PC-3 (cell line): ENCODE measurements around the gene COX10. TPM values are rescaled to one million over a fixed set of nuclear protein-coding genes. Genes with fewer than 3 reads are reported as not detected.

ENCODE experiments used
- ATAC-seq: fragments of 200-7000 bp; cut with Tn5 transposase; 2 replicates; pipeline ENCODE4 v1.9.1; 2020; ENCODE audit warnings: mild to moderate bottlenecking, moderate library complexity
- BruUV-seq: library from RNA; stranded (reverse); fragments of 400-500 nt; replicated peaks from 2 replicates; lab custom pipeline; 2021; lab: Mats Ljungman, UMichigan
- CTCF ChIA-PET: fragments of 300-600 bp; sonication (Branson Sonifier 250); formaldehyde crosslinking; loops from one replicate; lab custom pipeline; 2022; ENCODE audit warnings: antibody characterized with exemption; lab: Charles Lee
- POLR2A ChIA-PET: fragments of 300-600 bp; sonication (Branson Sonifier 250); formaldehyde crosslinking; loops from one replicate; lab custom pipeline; 2022; ENCODE audit warnings: antibody characterized with exemption; ENCODE audit not compliant: unreplicated experiment; lab: Charles Lee
- DNase-seq: peaks from one replicate; pipeline ENCODE4 v3.0.0-alpha.2; 2015
- H2AFZ ChIP-seq: fragments of 300-600 bp; sonication (generic); 2 replicates; pipeline ENCODE4 v1.6.0; 2016; ENCODE audit warnings: antibody characterized with exemption, low read length
- H3F3A ChIP-seq: fragments of 300-600 bp; sonication (generic); one replicate; pipeline ENCODE4 v1.6.0; 2017; ENCODE audit warnings: antibody characterized with exemption, low read length, control low read depth, mild to moderate bottlenecking; ENCODE audit not compliant: unreplicated experiment
- H3K27ac ChIP-seq: fragments of 300-600 bp; sonication (generic); 2 replicates; pipeline ENCODE4 v1.5.1; 2016; ENCODE audit warnings: mild to moderate bottlenecking, low read length
- H3K27me3 ChIP-seq: fragments of 300-600 bp; sonication (generic); 2 replicates; pipeline ENCODE4 v1.6.1; 2016; ENCODE audit warnings: low read length, mixed read lengths
- H3K36me3 ChIP-seq: fragments of 300-600 bp; sonication (generic); 2 replicates; pipeline ENCODE4 v1.6.1; 2016; ENCODE audit warnings: low read depth, mixed run types, low read length, mixed read lengths
- H3K4me1 ChIP-seq: fragments of 300-600 bp; sonication (generic); 2 replicates; pipeline ENCODE4 v1.5.1; 2016; ENCODE audit warnings: low read length; ENCODE audit not compliant: insufficient read depth
- H3K4me2 ChIP-seq: fragments of 300-600 bp; sonication (generic); 2 replicates; pipeline ENCODE4 v1.6.0; 2016; ENCODE audit warnings: low read length
- H3K4me3 ChIP-seq: fragments of 300-600 bp; sonication (generic); 2 replicates; pipeline ENCODE4 v1.5.1; 2016; ENCODE audit warnings: mild to moderate bottlenecking, low read length, mixed read lengths
- H3K79me2 ChIP-seq: fragments of 300-600 bp; sonication (generic); 2 replicates; pipeline ENCODE4 v1.6.1; 2017; ENCODE audit warnings: low read length, mixed read lengths
- H3K9ac ChIP-seq: fragments of 300-600 bp; sonication (generic); 2 replicates; pipeline ENCODE4 v1.6.0; 2016; ENCODE audit warnings: mild to moderate bottlenecking, low read length
- H3K9me2 ChIP-seq: fragments of 300-600 bp; sonication (generic); replicated peaks from 2 replicates; pipeline ENCODE4 v1.6.1; 2016; ENCODE audit warnings: mixed run types, low read length, mixed read lengths
- H3K9me3 ChIP-seq: fragments of 300-600 bp; sonication (generic); 2 replicates; pipeline ENCODE4 v1.6.1; 2016; ENCODE audit warnings: low read length, mixed read lengths
- H4K20me1 ChIP-seq: fragments of 300-600 bp; sonication (generic); 2 replicates; pipeline ENCODE4 v1.6.1; 2016; ENCODE audit warnings: low read length, mixed read lengths
- EZH2 ChIP-seq: fragments of 300-600 bp; sonication (generic); IDR thresholded peaks from one replicate; pipeline ENCODE4 v1.6.1; 2017; ENCODE audit warnings: antibody characterized with exemption, mild to moderate bottlenecking, low read length; ENCODE audit not compliant: unreplicated experiment
- EZH2phosphoT487 ChIP-seq: fragments of 300-600 bp; sonication (generic); IDR thresholded peaks from 2 replicates; pipeline ENCODE4 v1.6.1; 2018; ENCODE audit warnings: mild to moderate bottlenecking, antibody characterized with exemption, low read length, borderline replicate concordance
- intact Hi-C: fragments of 100-400 bp; cut with micrococcal nuclease; formaldehyde crosslinking; loops from 2 replicates; pipeline ENCODE4 v1.9.0; 2023
- total RNA-seq: library from RNA; depleted of rRNA; stranded (reverse); fragments of >200 nt; gene quantifications from 2 replicates; pipeline ENCODE4 v1.2.3, GENCODE V29; 2014
- TF ChIP-seq, protein P1 (sequence below): fragments of 300-600 bp; sonication (generic); conservative IDR thresholded peaks from 2 replicates; pipeline ENCODE4 v1.5.1; 2017; ENCODE audit warnings: antibody characterized with exemption, low read depth, mild to moderate bottlenecking, low read length

The COX10 gene
- total RNA-seq, 1 experiment from 2014 or later = 34.7 TPM

DNA sequence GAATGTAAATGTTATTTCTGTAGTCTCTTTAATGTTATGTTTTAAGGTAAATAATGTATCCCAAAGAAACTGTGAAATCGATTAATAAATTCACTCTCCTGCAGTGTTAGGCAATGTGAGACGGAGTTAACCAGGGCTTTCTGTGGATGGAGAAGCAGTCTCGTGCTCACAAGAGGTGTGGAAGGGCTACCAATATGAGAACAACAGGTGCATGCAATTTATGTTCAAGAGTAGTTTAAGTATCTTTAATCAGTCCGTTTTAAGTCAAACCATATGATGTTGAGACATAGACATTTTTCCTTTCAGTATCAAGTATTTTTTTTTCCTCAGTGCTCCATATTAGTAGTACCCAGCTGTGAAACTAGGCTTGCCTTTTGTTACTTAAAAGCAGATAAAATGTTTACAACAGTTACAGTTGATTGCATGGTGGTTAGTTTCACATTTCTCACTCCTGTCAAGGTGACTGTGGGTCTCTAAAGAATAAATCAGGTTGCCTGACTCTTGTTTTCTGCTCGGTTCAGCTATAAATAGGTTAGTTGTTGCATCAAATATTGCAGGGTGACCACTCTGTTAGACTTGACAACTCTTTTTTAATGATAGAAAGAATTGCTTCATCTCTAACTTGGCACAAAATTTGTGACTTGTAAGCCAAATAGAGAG lies 54.4 kb downstream of the COX10 start:
- no TSS peak for BruUV-seq
- peaks cover 7% of the 10 kb centered on the region; the same call in 1 of the 2 replicates for H3K79me2 ChIP-seq
- no peaks in the 10 kb centered on the region for H3K9me3 ChIP-seq
- CTCF ChIA-PET = no interaction called here
- no peak for DNase-seq
- H3K9me2 ChIP-seq = no peaks in the 10 kb centered on the region
- POLR2A ChIA-PET = no interaction called here
- H3K36me3 ChIP-seq = no peaks in the 10 kb centered on the region
- H3K27me3 ChIP-seq = no peaks in the 10 kb centered on the region
- no peaks in the 10 kb centered on the region for H3F3A ChIP-seq
- H3K9ac ChIP-seq = no peak overlapping the region
- TF ChIP-seq EZH2 (no peak), EZH2phosphoT487 (no peak)
- TF ChIP-seq, protein P1, sequence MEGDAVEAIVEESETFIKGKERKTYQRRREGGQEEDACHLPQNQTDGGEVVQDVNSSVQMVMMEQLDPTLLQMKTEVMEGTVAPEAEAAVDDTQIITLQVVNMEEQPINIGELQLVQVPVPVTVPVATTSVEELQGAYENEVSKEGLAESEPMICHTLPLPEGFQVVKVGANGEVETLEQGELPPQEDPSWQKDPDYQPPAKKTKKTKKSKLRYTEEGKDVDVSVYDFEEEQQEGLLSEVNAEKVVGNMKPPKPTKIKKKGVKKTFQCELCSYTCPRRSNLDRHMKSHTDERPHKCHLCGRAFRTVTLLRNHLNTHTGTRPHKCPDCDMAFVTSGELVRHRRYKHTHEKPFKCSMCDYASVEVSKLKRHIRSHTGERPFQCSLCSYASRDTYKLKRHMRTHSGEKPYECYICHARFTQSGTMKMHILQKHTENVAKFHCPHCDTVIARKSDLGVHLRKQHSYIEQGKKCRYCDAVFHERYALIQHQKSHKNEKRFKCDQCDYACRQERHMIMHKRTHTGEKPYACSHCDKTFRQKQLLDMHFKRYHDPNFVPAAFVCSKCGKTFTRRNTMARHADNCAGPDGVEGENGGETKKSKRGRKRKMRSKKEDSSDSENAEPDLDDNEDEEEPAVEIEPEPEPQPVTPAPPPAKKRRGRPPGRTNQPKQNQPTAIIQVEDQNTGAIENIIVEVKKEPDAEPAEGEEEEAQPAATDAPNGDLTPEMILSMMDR = no peak
- H3K4me2 ChIP-seq = no peak overlapping the region
- no peak overlapping the region for H2AFZ ChIP-seq
- intact Hi-C loops = no loop called here
- H3K4me1 ChIP-seq = no peaks in the 10 kb centered on the region
- no peak overlapping the region for H3K27ac ChIP-seq
- no peak for ATAC-seq
- H3K4me3 ChIP-seq = no peak overlapping the region
- H4K20me1 ChIP-seq = 0 out of 2 replicates have a peak, but pooled peaks cover 9% of the 10 kb centered on the region

DNA sequence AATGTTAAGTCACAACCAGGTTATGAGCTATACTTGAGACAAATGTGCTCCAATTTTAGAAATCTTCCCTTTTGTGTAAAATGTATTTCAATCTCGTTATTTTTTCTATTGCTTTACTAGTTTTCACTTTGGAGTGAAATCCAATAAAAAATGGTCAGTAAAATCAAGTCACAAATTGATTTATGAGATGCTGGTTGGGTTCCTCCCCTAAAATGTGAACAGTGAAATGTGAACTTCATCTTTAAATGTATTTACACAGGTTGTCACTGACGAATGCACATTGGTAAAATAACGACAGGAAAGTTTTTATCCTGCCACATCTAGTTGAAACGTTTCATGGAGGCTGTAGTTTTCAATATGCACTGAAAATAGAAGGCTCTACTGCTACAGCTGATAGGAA lies 55.5 kb downstream of the COX10 start:
- no peaks in the 10 kb centered on the region for H3K27me3 ChIP-seq
- H2AFZ ChIP-seq = no peak overlapping the region
- TF ChIP-seq EZH2 (no peak), EZH2phosphoT487 (no peak)
- TF ChIP-seq, protein P1 = no peak
- H3K27ac ChIP-seq = no peak overlapping the region
- no peaks in the 10 kb centered on the region for H3K9me2 ChIP-seq
- ATAC-seq (no peak), DNase-seq (no peak)
- H3K4me2 ChIP-seq = no peak overlapping the region
- H3K36me3 ChIP-seq = no peaks in the 10 kb centered on the region
- H3K79me2 ChIP-seq = peaks cover 7% of the 10 kb centered on the region; the same call in 1 of the 2 replicates
- intact Hi-C loops = no loop called here
- no peaks in the 10 kb centered on the region for H3K4me1 ChIP-seq
- no peak overlapping the region for H3K4me3 ChIP-seq
- H3K9ac ChIP-seq = no peak overlapping the region
- H4K20me1 ChIP-seq = 0 out of 2 replicates have a peak, but pooled peaks cover 9% of the 10 kb centered on the region
- BruUV-seq = no TSS peak
- no peaks in the 10 kb centered on the region for H3K9me3 ChIP-seq
- ChIA-PET CTCF (no interaction called here), POLR2A (no interaction called here)
- H3F3A ChIP-seq = no peaks in the 10 kb centered on the region

DNA sequence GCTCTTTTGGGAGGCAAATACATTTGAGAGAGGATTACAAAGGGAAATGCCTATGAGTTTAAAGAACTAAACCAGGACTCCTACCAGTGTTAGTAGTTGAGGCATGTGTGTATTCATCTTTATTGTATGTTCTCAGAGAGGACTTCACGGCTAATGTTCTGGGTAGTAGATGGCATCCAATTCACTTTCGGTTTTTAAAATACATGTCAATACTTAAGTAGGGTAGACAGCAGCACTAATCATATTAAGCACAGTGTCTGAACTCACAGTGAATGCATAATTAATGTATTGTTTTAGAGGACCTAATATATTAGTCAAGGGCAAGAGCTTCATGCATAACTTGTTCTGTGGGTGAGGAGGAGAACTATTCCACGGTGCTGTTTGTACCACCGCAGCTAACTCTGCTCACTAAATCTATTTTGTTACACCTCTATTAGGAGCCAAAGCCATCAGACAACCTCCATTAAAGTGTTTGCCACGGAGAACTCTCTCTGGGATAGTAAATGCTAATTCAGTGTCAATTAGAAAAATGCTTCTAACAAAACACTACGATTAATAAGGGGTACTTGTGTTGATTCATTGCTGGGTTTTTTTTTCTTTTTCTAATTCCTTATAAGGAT lies 56.3 kb downstream of the COX10 start:
- no TSS peak for BruUV-seq
- DNase-seq (no peak), ATAC-seq (no peak)
- Histone ChIP-seq H3K27me3 (no peaks in the 10 kb centered on the region), H3F3A (no peaks in the 10 kb centered on the region), H3K36me3 (no peaks in the 10 kb centered on the region), H3K9ac (no peak overlapping the region), H3K4me3 (no peak overlapping the region), H2AFZ (no peak overlapping the region), H3K4me1 (no peaks in the 10 kb centered on the region), H3K27ac (no peak overlapping the region), H3K79me2 (peaks cover 7% of the 10 kb centered on the region; the same call in 1 of the 2 replicates), H3K4me2 (no peak overlapping the region), H4K20me1 (0 out of 2 replicates have a peak, but pooled peaks cover 9% of the 10 kb centered on the region), H3K9me2 (no peaks in the 10 kb centered on the region), H3K9me3 (no peaks in the 10 kb centered on the region)
- ChIA-PET POLR2A (no interaction called here), CTCF (no interaction called here)
- TF ChIP-seq, protein P1 = no peak
- TF ChIP-seq EZH2phosphoT487 (no peak), EZH2 (no peak)
- intact Hi-C loops = no loop called here
